HUES6 (cell line): ENCODE measurements around the gene GHRHR.

Source experiments
- H3K27ac ChIP-seq: 2 replicates; pipeline ENCODE4 v1.7.0; 2013; ENCODE audit warnings: low read depth, mild to moderate bottlenecking, low read length, inconsistent platforms
- H3K27me3 ChIP-seq: 2 replicates; pipeline ENCODE4 v1.6.1; 2013; ENCODE audit warnings: low read length; ENCODE audit not compliant: control insufficient read depth, insufficient read depth
- H3K36me3 ChIP-seq: 2 replicates; pipeline ENCODE4 v1.6.1; 2013; ENCODE audit warnings: low read length; ENCODE audit not compliant: control insufficient read depth, insufficient read depth
- H3K4me1 ChIP-seq: 2 replicates; pipeline ENCODE4 v1.6.1; 2013; ENCODE audit warnings: low read length; ENCODE audit not compliant: control insufficient read depth, insufficient read depth
- H3K4me3 ChIP-seq: 2 replicates; pipeline ENCODE4 v1.5.1; 2013; ENCODE audit warnings: low read depth, low read length
- H3K9ac ChIP-seq: one replicate; pipeline ENCODE4 v1.6.1; 2013; ENCODE audit warnings: mild to moderate bottlenecking, low read length
- H3K9me3 ChIP-seq: 2 replicates; pipeline ENCODE4 v1.6.1; 2013; ENCODE audit warnings: low read depth, low read length; ENCODE audit not compliant: control insufficient read depth, insufficient read depth

The GHRHR gene

GRCh38 chr7:30996256-30996655 is 32.5 kb downstream of the GHRHR start:
- no peak overlapping the region for H3K27ac ChIP-seq
- H3K4me3 ChIP-seq, result no peak overlapping the region
- peaks cover 7% of the 10 kb centered on the region; the same call in 1 of the 2 replicates for H3K9me3 ChIP-seq
- peaks cover 5% of the 10 kb centered on the region; the same call in 1 of the 2 replicates for H3K4me1 ChIP-seq
- H3K9ac ChIP-seq, result no peak overlapping the region
- H3K27me3 ChIP-seq, result no peaks in the 10 kb centered on the region
- no peaks in the 10 kb centered on the region for H3K36me3 ChIP-seq

GRCh38 chr7:30996883-30997282 is 33.1 kb downstream of the GHRHR start:
- peaks cover 5% of the 10 kb centered on the region; the same call in 1 of the 2 replicates for H3K4me1 ChIP-seq
- H3K9me3 ChIP-seq, result peaks cover 7% of the 10 kb centered on the region; the same call in 1 of the 2 replicates
- H3K27me3 ChIP-seq, result no peaks in the 10 kb centered on the region
- H3K9ac ChIP-seq, result no peak overlapping the region
- no peak overlapping the region for H3K4me3 ChIP-seq
- H3K27ac ChIP-seq, result no peak overlapping the region
- H3K36me3 ChIP-seq, result no peaks in the 10 kb centered on the region

- Histone ChIP-seq H3K4me1 (peaks cover 5% of the 10 kb centered on the region; the same call in 1 of the 2 replicates), H3K4me3 (no peak overlapping the region), H3K9ac (no peak overlapping the region), H3K9me3 (peaks cover 7% of the 10 kb centered on the region; the same call in 1 of the 2 replicates), H3K27me3 (no peaks in the 10 kb centered on the region), H3K36me3 (no peaks in the 10 kb centered on the region), H3K27ac (no peak overlapping the region)
These were observed 33.6 kb downstream of the GHRHR start for GRCh38 chr7:30997316-30997715.

GRCh38 chr7:30998180-30998579 is 34.4 kb downstream of the GHRHR start:
- H3K9ac ChIP-seq, result no peak overlapping the region
- no peaks in the 10 kb centered on the region for H3K27me3 ChIP-seq
- H3K27ac ChIP-seq, result no peak overlapping the region
- peaks cover 10% of the 10 kb centered on the region for H3K9me3 ChIP-seq
- no peak overlapping the region for H3K4me3 ChIP-seq
- peaks cover 5% of the 10 kb centered on the region; the same call in 1 of the 2 replicates for H3K4me1 ChIP-seq
- no peaks in the 10 kb centered on the region for H3K36me3 ChIP-seq

- Histone ChIP-seq H3K9me3 (peaks cover 5% of the 10 kb centered on the region), H3K36me3 (no peaks in the 10 kb centered on the region), H3K27ac (no peak overlapping the region), H3K27me3 (no peaks in the 10 kb centered on the region), H3K4me3 (no peak overlapping the region), H3K4me1 (peaks cover 11% of the 10 kb centered on the region; the same call in 1 of the 2 replicates), H3K9ac (no peak overlapping the region)
These were observed 36.5 kb downstream of the GHRHR start for GRCh38 chr7:31000161-31000693.

- H3K27me3 ChIP-seq, result no peaks in the 10 kb centered on the region
- no peak overlapping the region for H3K9ac ChIP-seq
- no peak overlapping the region for H3K4me3 ChIP-seq
- no peak overlapping the region for H3K27ac ChIP-seq
- H3K4me1 ChIP-seq, result peaks cover 11% of the 10 kb centered on the region; the same call in 1 of the 2 replicates
- H3K36me3 ChIP-seq, result no peaks in the 10 kb centered on the region
- H3K9me3 ChIP-seq, result peaks cover 5% of the 10 kb centered on the region
These were observed 37.0 kb downstream of the GHRHR start for GRCh38 chr7:31000779-31001178.

- peaks cover 11% of the 10 kb centered on the region; the same call in 1 of the 2 replicates for H3K4me1 ChIP-seq
- H3K27ac ChIP-seq, result no peak overlapping the region
- peaks cover 5% of the 10 kb centered on the region for H3K9me3 ChIP-seq
- H3K4me3 ChIP-seq, result no peak overlapping the region
- no peak overlapping the region for H3K9ac ChIP-seq
- no peaks in the 10 kb centered on the region for H3K27me3 ChIP-seq
- no peaks in the 10 kb centered on the region for H3K36me3 ChIP-seq
These were observed 38.5 kb downstream of the GHRHR start for GRCh38 chr7:31002256-31002655.

- Histone ChIP-seq H3K4me3 (no peak overlapping the region), H3K36me3 (no peaks in the 10 kb centered on the region), H3K4me1 (peaks cover 11% of the 10 kb centered on the region; the same call in 1 of the 2 replicates), H3K9me3 (peaks cover 5% of the 10 kb centered on the region), H3K27ac (no peak overlapping the region), H3K9ac (no peak overlapping the region), H3K27me3 (no peaks in the 10 kb centered on the region)
These were observed 39.3 kb downstream of the GHRHR start for GRCh38 chr7:31003097-31003496.

- Histone ChIP-seq H3K36me3 (no peaks in the 10 kb centered on the region), H3K27ac (no peak overlapping the region), H3K9ac (no peak overlapping the region), H3K4me3 (no peak overlapping the region), H3K4me1 (peaks cover 11% of the 10 kb centered on the region; the same call in 1 of the 2 replicates), H3K9me3 (peaks cover 5% of the 10 kb centered on the region), H3K27me3 (no peaks in the 10 kb centered on the region)
These were observed 40.0 kb downstream of the GHRHR start for GRCh38 chr7:31003721-31004120.

- Histone ChIP-seq H3K27ac (no peak overlapping the region), H3K27me3 (no peaks in the 10 kb centered on the region), H3K4me1 (peaks cover 11% of the 10 kb centered on the region; the same call in 1 of the 2 replicates), H3K36me3 (no peaks in the 10 kb centered on the region), H3K4me3 (no peak overlapping the region), H3K9me3 (peaks cover 5% of the 10 kb centered on the region), H3K9ac (no peak overlapping the region)
These were observed 40.6 kb downstream of the GHRHR start for GRCh38 chr7:31004393-31004792.

GRCh38 chr7:31006857-31007256 is 43.1 kb downstream of the GHRHR start:
- no peaks in the 10 kb centered on the region for H3K27me3 ChIP-seq
- peaks cover 5% of the 10 kb centered on the region for H3K9me3 ChIP-seq
- peaks cover 6% of the 10 kb centered on the region; the same call in 1 of the 2 replicates for H3K4me1 ChIP-seq
- H3K36me3 ChIP-seq, result no peaks in the 10 kb centered on the region
- no peak overlapping the region for H3K27ac ChIP-seq
- no peak overlapping the region for H3K9ac ChIP-seq
- no peak overlapping the region for H3K4me3 ChIP-seq
